ENCODE results near the gene DAB1.

The DAB1 gene

GRCh38 chr1:57131257-57131656 is 292.6 kb downstream of the DAB1 start:
- no peak for DNase-seq (ENCODE audit: extremely low read depth, low read depth)
- no peak overlapping the region for H3K4me3 ChIP-seq (replicated peaks; ENCODE audit: low read depth, low read length)
- no peak for TF ChIP-seq CTCF (IDR thresholded peaks at IDR 0.05; ENCODE audit: low read depth, low read length, missing control alignments)

- TF ChIP-seq CTCF (IDR thresholded peaks at IDR 0.05; ENCODE audit: low read depth, low read length, missing control alignments): no peak
- DNase-seq (ENCODE audit: extremely low read depth, low read depth): no peak
- no peak overlapping the region for H3K4me3 ChIP-seq (replicated peaks; ENCODE audit: low read depth, low read length)
These were observed 294.0 kb downstream of the DAB1 start for GRCh38 chr1:57129865-57130264.

DNA sequence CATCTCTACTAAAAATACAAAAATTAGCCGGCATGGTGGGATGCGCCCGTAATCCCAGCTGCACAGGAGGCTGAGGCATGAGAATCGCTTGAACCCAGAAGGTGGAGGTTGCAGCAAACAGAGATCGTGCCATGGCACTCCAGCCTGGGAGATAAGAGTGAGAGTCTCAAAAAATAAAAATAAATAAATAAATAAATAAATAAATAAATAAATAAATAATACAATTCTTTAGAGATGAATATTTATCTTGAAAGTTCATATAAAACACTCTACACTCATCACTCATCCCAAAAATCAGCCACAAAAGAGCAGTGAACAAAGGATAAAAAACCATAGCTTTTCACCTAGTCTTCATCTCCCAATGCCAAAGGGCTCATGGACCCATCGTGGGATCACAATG is 295.9 kb downstream of the DAB1 start:
- no peak for DNase-seq (ENCODE audit: extremely low read depth, low read depth)
- TF ChIP-seq CTCF (IDR thresholded peaks at IDR 0.05; ENCODE audit: low read depth, low read length, missing control alignments): no peak
- H3K4me3 ChIP-seq (replicated peaks; ENCODE audit: low read depth, low read length): no peak overlapping the region

GRCh38 chr1:57124768-57125446 is 299.0 kb downstream of the DAB1 start:
- no peak for TF ChIP-seq CTCF (IDR thresholded peaks at IDR 0.05; ENCODE audit: low read depth, low read length, missing control alignments)
- no peak overlapping the region for H3K4me3 ChIP-seq (replicated peaks; ENCODE audit: low read depth, low read length)
- no peak for DNase-seq (ENCODE audit: extremely low read depth, low read depth)

- DNase-seq (ENCODE audit: extremely low read depth, low read depth): no peak
- no peak overlapping the region for H3K4me3 ChIP-seq (replicated peaks; ENCODE audit: low read depth, low read length)
- TF ChIP-seq CTCF (IDR thresholded peaks at IDR 0.05; ENCODE audit: low read depth, low read length, missing control alignments): no peak
These were observed 299.7 kb downstream of the DAB1 start for GRCh38 chr1:57124170-57124569.

DNA sequence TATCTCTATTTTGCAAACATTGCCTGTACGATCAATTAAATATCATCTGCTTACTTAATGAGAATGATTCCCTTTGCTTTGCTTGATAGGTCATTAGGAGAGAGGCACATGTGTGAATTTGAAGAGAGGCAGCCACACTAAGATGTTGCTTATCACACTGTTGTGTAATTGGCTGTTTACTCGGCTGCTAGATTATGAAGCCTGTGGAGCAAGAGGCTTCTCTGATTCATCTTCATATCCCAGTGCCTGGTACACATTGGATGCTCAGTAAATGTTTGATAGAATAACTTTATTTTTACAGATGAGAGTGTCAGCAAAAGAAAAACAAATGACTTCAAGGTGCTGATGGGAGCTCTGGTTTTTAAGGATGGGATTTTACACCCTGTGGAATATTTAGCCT is 301.8 kb downstream of the DAB1 start:
- DNase-seq (ENCODE audit: extremely low read depth, low read depth): no peak
- no peak for TF ChIP-seq CTCF (IDR thresholded peaks at IDR 0.05; ENCODE audit: low read depth, low read length, missing control alignments)

More for the DNA sequence above, 301.8 kb downstream of the DAB1 start:
- H3K4me3 ChIP-seq (replicated peaks; ENCODE audit: low read depth, low read length): no peak overlapping the region
